Measurements from ENCODE around the gene EVL.
A peak's percentile ranks its signal among the peaks of the same experiment; 100 is the strongest.

EVL gene

DNA sequence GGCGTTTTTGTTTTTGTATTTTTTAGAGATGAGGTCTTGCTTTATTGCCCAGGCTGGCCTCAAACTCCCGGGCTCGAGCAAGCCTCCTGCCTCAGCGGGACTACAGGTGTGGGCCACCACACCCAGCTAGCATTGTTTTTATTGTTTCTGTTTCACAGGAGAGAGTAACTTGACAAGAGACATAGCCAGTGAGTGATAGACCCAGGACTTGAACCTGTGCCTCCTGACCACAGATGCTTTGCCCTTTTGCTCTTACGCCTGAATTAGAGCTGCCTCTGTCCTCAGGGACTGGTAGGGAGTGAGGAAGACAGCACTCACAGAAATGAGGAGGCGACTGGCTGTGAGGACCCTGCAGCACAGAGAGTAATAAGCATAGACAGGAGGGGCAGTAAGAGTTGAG is 2.3 kb downstream of the EVL start:
- no peak for DNase-seq

DNA sequence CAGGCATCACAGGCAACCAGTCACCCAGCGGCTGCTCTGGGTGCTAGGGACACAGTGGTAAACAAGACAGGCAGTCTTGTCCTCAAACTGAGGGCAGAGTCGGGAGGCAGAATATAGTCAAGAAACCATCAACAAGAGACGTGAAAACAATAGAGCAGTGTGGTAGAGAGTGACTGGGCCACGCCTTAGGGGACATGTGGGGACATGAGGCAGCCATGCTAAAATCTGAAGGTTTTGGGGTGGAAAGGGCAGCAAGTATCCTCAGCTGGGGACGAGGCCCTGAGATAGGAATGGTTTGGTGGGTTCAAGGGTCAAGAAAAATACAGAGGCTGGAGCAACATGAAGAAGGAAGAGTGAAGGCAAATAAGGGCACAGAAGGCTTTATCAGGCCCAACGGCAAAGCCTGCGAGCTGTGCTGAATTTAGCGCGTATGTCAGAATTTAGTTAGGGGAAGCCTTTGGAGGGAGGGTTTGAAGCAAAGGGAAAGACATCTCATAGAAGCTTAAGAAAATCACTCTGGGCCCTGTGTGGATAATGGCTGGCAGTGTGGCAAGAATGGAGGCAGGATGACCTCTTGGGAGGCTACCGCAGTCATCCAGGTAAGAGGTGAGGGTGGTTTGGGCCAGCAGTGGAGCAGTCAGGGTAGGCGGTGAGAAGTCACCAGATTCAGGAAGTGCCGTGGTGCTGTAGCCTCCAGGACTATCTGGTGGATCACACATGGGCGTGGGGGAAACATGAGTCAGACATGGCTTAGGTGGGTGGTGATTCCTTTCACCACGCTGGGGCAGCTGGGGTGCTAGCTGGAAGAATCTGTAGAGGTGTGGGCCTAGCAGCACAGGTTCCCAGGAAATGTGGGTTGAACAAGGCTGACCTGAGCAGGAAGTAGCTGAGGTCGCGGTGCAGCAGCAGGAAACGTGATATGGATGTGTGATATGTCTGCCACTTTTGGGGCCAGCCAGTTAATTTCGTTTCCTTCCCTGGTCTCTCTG is 3.0 kb downstream of the EVL start:
- DNase-seq: peak; percentile 2

DNA sequence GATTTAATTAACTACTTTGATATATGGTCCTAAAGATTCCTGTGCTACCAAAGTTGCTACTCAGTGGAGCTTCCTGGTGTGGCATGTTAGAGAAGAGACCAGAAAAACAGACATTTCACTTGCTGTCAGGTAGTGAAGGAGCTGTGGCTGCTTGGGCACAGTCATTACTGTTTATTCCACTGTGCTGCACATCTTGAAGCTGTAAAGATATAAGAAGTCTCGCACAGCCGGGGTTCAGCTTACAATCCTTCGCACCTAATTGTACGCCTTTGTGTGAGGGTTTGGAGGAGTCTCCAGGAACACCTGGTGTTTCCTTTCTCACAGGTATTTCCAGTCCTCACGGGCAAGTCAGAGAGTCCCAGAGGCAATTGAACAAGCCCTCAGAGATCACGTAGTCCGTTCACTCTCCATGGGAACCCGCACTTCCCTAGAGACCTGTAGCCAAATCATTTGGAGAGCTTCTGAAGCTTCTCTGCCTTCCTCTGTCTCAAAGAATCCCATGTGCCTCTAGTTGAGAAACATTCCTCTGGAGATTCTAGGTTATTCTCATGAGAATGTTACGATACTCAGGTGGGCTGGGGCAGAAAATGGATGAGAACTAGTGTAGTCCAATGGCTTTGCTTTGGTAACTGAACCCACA is 4.1 kb downstream of the EVL start:
- no peak for DNase-seq

DNA sequence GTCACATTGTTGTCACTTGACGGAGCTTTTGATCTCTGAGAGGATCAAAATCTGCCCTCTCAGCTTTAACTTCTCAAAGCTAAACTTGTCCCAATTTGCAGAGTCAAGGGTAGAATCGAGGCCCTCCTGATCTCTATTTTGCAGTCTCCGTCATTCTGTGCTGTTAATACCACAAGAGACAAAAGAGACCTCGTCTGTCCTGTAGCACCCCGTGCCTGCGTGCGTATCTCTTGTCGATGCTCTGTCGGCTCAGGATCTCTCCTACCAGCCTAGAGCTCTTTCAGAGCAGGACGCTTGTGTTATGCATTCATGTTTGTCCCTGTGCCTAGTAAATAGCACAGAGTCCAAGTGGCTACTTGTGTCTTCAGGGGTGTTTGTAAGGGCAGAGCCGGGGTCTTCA is 5.1 kb downstream of the EVL start:
- no peak for DNase-seq

DNA sequence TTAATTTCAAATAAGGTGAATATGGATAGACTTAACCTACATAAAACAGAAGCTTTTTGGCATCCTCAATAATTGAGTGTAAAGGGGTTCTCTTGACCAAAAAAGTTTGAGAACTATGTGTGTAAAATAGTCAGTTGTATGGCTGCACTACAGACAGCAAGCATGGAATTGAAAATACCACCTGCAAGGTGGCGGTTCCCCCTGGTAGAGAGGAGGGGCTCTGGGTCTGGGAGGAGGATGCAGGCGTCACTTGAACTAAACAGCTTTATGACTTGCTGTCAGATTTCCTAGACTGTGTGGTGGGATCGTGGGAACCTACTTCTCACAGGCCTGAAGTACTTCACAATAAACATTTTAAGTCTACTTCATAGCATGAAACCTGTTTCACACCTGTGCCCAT is 6.3 kb downstream of the EVL start:
- DNase-seq: no peak

DNA sequence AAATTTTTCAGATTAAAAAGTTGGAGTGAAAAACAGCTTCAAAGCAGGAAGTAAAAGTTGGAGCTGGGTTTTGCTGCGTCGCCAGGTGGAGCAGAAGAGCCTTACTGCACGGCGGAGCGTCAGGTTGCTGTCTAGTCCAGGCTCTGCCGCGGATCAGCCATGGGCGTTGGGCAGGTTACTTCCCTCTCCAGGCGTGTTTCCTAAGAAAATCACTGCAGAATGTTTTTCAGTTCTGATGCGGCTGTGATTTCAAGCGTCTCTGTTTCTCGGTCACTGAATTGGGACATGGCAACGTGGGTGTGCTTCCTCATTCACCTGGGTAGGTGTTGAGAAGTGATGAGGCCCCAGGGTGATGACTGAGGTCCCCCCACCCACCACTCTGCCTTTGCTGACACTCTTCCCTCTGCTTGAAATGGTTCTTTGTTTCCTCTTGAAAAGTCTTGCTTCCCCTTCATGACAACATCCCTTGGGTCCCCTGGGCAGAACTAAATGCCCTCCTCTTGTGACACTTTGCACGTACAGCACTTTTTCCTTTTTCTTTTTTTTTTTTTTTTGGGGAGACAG is 7.6 kb downstream of the EVL start:
- peak; percentile 73 for DNase-seq

DNA sequence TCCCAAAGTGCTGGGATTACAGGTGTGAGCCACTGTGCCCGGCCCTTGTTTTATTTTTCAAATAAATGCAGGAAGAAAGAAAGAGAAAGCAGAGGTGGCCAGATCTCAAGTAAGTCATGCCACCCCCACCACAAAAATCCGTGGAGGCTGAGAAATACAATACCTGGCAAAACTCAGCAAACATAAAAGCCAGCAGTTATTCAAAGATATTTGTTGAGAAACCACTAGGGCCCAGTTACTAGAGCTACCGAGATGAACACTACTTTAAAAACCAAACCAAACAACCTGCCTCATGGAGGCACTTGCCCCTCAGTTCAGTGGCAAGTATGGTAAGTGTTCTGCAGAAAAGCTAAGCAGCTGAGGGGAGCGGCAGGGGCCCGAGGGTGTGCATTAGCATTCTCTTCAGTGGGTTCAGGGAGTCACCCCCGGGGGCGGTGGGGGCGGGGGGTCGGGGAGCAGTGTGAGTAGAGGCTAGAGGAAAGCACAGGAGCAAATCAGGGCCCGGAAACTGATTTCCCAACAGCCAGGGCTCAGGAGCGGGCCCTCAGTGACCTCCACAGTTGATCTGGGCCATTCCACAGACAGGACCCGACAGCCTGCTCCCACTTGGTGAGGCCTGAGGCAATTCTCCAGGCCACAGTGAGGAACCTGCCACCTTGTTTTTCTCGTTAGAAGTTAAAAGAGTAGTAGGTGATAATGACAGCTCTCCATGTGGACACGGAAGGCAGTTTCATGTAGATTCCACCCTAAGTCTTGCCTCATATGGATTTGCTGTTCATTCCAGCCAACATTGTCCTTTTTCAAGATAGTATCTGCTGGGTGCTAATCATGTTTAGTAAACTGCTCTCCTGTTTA is 8.6 kb downstream of the EVL start:
- no peak for DNase-seq

DNA sequence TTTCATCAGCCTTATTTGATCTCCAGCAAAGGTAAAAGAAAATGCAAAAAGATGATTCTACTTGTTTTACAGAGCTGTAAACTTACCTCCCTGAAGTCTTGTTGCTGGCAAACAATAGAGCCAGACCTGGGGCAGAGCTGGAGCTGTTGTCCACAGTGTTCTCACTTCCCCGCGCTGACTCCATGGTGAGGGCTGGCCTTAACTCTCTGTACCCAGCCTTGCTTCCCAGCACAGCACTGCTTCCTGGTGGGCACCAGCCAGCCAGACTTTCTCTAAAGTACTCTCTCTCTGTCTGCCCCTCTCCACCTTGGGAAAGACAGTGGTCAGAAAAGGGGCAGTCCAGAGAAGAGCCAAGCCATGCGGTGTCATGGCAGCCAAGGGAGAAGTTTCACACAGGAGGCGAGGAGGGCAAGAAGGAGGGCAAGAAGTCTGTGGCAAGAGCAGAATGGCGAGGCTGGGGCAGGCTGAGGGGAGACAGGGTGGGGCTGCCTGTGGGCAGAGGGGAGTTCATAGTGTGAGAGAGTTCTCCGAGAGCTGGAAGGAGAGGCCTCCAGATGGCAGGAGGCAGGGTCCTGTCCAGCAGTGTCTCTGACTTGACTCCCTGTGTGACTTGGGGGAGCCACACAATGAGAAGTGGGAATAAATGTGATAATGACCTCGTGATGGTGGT is 9.3 kb downstream of the EVL start:
- no peak for DNase-seq

DNA sequence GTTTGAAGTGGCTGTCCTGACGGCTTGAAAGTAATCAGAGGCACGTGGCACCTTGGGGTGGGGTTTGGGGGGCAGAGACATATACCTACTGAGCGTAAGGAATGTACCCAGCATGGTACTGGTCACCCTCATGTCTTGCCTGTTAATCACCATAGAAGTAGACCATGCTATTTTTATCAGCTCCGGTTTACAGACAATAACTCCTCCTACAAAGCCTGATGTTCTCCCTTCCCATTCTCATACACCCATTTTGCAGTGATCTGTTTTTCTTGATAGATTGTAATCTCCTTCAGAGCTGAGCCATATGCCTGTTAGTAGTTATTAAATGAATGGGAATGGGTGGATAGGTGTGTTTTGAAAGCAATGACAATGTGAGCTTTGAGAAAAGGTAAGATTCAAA is 10.5 kb downstream of the EVL start:
- DNase-seq: no peak

DNA sequence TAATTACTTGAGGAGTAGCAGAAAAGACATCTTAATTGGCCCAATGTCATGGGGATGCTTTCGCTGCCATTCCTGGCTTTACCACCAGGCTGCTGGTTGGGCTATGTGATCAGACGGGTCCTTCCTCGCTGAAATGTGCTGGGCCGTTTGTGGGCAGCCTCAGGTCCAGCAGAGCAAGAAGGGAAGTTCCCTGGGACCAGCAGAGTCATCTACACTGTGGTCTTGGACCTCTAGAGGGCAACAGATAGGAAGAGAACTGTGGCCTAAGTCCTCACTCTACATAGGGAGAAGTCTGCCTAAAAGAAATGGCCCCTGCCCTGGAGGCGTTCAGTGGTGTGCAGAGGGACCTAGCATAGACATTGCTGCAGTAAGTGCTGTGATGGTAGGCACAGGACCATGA is 10.9 kb downstream of the EVL start:
- no peak for DNase-seq

DNA sequence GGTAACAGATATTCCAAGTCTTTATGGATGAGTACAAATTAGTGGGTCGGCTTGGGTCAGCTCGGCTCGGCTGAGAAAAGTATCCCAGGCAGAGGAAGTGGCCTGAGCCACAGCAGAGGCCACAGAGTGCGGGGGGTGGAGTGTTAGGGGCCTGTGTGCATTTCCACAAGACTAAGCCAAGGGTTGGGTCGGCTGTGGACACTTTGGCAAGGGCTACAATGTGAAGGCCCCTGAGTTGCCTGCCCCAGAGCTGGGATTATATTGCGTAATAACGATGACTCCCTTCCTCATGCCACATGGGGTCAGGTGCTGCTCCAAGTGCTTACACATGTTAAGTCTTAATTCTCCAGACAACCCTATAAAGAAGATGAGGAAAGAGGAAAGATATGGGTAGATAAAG is 11.4 kb downstream of the EVL start:
- DNase-seq: no peak

DNA sequence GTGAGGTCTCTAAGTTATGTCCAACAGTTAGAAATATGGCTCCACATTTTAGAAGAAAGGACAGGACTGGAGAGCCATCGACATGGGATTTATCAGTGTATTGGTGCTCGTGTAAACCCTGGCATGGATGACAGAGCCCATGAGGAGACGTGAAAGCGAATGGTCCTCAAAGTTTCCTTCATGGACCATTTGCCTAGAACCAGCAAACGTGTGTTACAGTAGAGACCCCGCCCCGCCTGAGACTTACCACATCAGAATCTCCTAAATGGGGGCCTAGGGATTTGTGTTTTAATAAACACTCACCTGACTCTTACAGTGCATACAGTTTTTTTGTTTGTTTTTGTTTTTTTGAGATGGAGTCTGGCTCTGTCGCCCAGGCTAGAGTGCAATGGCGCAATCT is 12.2 kb downstream of the EVL start:
- no peak for DNase-seq

DNA sequence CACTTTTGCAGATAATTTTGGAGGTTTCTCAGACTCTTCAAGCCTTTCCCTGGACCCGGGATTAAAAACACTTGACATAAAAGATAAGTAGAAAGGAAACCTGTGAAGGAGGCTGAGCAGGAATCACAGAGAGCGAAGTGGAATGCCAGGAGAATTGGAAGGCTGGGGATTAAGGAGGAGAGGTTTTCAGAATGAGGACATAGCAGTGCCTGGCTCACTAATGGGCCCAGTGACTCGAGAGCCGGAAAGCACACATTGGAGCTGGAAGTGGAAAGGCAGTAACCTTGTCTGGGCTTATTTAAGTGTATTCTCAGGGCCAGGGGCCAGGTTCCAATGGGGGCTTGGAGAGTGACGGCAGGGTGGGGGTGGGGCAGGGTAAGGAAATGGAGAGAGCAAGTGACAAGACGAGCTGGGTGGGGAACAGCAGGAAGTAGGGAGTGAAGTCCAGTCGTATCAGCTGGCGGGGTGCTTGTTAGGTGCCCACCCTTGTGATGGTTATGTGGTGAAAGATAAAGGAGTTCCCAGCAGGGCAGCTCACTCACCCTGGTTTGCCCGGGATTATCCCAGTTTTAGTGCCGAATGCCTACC is 13.1 kb downstream of the EVL start:
- DNase-seq: no peak

DNA sequence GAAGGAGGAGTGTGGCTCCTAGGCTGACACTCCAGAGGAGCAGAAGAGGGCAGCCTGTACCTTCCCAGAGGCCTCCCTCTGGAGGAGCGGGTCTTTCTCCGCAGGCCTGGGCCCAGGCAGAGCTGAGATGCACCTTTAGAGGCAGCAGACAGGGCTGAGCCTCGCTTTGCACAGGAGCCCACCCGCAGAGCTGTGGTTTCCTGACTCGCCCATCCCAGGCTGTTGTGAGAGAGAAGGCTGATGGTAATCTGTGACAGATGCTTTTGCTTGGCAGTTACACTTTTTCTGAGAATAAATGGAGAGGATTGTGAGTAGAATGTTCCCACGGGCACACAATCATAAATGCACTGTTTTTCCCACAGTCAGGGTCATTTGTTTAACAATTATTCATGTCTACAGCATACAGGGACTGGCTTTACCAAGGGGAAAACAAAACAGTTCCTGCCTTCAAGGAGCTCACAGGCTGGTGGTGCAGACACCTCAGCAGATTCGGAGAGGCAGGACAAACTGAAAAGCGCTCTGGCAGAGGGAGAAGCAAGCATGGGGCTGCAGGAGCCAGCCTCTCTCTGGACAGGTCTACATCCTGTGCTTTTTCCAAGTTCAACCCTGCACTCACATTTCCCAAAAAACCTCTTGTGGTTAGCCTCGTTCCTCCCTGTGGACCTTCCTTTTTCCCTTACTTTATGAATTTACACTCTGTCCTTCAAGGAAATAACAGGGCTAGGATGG is 13.9 kb downstream of the EVL start:
- DNase-seq: no peak

DNA sequence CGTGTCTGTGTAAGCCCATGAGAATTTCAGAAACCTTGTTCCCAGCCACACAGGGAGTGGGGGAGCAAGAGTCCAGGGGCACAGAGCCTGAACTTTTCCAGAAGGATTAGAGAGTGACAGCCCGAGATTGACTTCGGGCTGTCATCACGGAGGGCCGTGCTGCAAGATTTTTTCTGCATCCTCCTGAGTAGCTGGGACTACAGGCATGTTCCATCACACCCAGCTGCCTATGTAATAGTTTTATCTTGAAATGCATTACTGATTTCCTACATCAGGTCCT is 14.4 kb downstream of the EVL start:
- no peak for DNase-seq

DNA sequence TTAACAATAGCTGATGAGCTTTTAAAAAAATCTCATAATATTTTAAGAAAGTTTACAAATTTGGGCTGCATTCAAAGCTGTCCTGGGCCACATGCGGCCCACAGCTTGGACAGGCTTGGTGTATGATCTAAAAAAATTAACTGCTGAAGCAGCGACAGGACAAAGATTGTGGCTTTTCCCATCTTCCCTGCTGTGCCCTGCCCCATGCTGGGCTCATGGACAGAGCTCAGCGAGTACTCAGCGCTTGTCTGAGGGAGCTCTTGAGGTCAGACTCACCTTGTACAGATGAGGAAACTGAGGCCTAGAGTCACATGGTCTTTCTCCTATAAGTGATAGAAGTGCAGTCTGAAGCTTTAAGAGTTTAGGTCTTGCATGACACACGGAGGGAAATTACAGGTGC is 15.0 kb downstream of the EVL start:
- DNase-seq: no peak

DNA sequence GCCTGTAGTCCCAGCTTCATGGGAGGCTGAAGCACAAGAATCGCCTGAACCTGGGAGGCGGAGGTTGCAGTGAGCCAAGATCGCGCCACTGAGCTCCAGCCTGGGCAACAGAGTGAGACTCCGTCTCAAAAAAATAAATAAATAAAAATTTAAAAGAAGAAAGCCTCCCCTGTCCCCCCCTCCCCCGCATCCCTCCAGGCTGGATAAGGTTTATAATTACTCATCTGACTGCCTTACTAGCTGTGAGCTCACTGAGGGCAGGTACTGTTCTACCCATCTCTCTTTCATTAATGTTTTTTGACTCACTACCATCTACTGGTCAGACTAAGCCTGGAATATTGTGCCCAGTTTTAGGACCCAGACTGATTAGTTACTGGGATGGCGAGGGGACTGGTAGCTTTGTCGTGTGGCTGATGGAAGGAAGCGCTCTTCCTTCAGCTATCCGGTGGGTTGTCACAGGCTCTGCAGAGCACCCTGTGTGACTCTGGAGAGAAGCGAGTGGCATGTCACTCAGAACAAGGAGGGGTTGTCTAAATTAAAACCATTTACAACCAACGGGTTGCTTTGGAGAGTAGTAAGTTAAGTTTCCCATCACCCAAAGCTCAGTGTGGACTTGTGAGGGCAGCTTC is 16.9 kb downstream of the EVL start:
- no peak for DNase-seq

DNA sequence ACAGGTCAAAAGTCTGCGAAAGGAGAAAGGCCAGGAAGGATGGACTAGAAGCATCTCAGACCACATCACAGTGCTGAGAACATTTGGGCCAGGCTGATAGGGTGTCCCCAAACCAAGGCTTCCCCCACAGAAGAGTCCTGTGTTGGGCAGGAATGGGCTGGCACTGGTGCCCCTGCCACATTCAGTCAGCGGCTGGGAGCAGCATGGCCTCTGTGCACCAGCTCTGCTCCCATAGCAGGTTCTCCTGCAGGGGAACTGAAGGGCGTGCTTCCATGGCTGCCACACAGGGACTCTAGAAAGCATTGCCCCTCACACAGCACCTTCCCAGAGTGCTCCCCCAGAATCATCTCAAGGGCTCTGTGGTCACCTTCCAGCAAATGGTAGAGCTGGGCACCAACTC is 17.5 kb downstream of the EVL start:
- no peak for DNase-seq

DNA sequence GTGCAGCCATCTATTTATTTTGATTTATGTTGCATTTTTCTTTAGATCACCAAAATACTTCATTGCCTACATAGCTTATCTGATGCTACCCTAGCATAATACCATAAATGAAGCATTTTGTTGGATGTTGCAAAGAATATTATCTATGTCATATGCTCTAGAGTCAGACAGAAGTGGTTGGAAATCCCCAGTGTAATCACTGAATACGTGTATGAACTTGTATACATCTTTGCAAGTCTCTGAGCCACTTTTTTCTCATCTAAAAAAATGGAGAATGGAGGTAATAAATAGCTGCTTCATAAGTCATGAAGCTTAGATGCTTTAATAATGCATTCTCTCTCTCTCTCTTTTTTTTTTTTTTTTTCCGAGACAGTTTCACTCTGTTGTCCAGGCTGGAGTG is 18.5 kb downstream of the EVL start:
- DNase-seq: no peak

DNA sequence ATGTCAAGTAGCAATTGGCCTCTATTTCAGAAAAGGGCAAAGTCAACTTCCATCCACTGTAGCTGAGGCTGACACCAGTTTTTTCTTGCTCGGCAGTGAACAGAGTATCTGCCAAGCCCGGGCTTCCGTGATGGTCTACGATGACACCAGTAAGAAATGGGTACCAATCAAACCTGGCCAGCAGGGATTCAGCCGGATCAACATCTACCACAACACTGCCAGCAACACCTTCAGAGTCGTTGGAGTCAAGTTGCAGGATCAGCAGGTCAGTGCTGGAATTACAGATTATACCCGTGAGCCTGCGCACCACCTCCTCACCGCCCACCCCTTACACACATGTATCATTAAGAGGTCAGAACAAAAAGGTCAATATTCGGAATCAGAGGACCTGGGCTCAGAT is 19.4 kb downstream of the EVL start:
- no peak for DNase-seq

DNA sequence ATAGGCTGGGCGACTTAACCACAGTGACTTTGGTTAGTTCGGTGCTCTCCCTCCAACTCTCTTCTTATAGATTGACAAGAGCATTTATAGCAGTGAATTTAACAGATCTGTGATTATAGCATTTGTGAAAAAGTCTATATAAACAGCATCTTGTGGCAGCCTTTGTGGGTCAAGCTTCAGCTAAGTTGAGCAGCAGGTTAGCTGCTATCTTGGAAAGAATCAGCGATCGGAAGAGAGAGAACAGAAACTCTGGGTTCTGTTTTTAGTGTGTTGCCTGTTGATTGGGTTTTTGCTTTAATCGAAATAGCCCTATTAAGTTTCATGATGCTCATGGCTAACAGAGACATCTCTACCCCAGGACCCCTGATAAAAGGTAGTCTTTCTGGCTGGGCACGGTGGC is 20.2 kb downstream of the EVL start:
- no peak for DNase-seq
